ENCODE data around the gene RPL27A. TPM values are rescaled to one million over a fixed set of nuclear protein-coding genes. Genes with fewer than 3 reads are reported as not detected.
A peak's percentile ranks its signal among the peaks of the same experiment; 100 is the strongest.

Gene RPL27A
- total and polyA plus RNA-seq, 8 donors = 724 to 3,217 (median 2,615) TPM

DNA sequence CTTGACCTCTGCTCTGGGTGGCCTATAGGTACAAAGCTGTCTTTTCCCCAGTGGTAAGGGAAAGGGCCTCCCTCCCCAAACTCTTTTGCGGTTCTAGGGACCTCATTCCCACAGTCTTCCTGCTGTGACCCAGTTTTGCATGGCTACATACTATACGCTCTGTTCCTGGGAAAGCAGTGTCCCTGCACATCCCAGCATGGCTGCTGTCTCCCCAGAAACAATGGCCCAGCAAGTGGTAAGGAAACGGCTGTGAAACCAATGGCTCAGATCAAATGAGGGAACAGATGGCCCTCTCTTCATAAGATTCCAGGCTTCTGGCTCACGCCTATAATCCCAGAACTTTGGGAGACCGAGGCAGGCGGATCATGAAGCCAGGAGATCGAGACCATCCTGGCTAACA lies 41.1 kb downstream of the RPL27A start:
- Histone ChIP-seq H3K36me3 (peaks cover 0 to 14% of the 10 kb centered on the region in 2 donors), H3K9me3 (no peaks in the 10 kb centered on the region), H3K27me3 (no peaks in the 10 kb centered on the region), H3K4me1 (peaks cover 42 to 61% of the 10 kb centered on the region in 2 donors), H3K27ac (no peak overlapping the region), H3K4me3 (no peak overlapping the region)
- TF ChIP-seq, protein P1, sequence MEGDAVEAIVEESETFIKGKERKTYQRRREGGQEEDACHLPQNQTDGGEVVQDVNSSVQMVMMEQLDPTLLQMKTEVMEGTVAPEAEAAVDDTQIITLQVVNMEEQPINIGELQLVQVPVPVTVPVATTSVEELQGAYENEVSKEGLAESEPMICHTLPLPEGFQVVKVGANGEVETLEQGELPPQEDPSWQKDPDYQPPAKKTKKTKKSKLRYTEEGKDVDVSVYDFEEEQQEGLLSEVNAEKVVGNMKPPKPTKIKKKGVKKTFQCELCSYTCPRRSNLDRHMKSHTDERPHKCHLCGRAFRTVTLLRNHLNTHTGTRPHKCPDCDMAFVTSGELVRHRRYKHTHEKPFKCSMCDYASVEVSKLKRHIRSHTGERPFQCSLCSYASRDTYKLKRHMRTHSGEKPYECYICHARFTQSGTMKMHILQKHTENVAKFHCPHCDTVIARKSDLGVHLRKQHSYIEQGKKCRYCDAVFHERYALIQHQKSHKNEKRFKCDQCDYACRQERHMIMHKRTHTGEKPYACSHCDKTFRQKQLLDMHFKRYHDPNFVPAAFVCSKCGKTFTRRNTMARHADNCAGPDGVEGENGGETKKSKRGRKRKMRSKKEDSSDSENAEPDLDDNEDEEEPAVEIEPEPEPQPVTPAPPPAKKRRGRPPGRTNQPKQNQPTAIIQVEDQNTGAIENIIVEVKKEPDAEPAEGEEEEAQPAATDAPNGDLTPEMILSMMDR (IDR thresholded peaks at IDR 0.05) = no peak
- ATAC-seq = no peak
- intact Hi-C loops (cut with DNase I) = no loop called here
- no peak for DNase-seq

DNA sequence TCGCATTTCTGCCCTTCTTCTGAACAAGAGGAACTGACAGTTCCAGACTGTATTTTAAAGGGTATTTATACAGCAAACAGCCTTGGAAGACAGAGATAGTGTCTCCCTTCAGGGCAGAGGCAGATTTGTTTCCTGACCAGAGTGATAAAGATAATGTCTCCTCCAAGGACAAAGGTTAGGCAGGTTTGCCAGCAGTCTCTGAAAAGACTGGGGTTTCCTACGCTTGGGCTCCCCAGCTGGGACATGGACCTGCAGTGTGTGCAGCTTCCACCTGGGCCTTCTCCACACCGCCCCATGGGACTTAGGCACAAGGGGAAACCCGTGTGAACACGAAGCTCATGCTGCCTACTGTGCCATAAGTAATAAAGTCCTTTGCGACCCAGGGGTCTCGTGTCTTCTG lies 42.1 kb downstream of the RPL27A start:
- DNase-seq (no peak), ATAC-seq (no peak)
- Histone ChIP-seq H3K27me3 (no peaks in the 10 kb centered on the region), H3K36me3 (peaks cover 0 to 14% of the 10 kb centered on the region in 2 donors), H3K9me3 (no peaks in the 10 kb centered on the region), H3K27ac (no peak overlapping the region), H3K4me1 (peaks cover 35 to 58% of the 10 kb centered on the region in 2 donors), H3K4me3 (no peak overlapping the region)
- TF ChIP-seq, protein P1 (IDR thresholded peaks at IDR 0.05) = no peak
- intact Hi-C loops (cut with DNase I) = no loop called here

DNA sequence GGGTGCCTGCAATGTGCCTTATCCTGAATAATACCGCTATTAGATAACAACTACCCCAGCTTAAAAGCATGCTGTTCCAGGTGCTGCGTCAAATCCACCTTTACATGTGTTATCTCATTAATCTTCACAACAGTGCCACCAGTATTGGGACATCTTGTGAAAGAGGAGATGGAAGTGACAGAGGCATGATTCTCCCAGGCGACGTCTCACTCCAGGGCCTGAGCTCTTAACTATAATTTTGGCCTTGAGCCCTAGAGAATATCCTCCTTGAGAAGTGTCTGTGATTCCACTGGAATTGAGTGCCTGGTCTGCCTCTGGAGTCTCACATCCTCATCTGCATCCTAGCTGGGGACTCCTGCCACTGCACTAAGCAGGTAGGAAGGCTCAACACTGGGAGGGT lies 43.8 kb downstream of the RPL27A start:
- no peaks in the 10 kb centered on the region for H3K9me3 ChIP-seq
- H3K4me3 ChIP-seq = no peak overlapping the region
- DNase-seq (no peak), ATAC-seq (no peak)
- H3K27ac ChIP-seq = no peak overlapping the region
- H3K27me3 ChIP-seq = no peaks in the 10 kb centered on the region
- intact Hi-C loops (cut with DNase I) = no loop called here
- TF ChIP-seq, protein P1 (IDR thresholded peaks at IDR 0.05) = no peak
- H3K36me3 ChIP-seq = peaks cover 0 to 26% of the 10 kb centered on the region in 2 donors
- peaks cover 18 to 42% of the 10 kb centered on the region in 2 donors for H3K4me1 ChIP-seq

DNA sequence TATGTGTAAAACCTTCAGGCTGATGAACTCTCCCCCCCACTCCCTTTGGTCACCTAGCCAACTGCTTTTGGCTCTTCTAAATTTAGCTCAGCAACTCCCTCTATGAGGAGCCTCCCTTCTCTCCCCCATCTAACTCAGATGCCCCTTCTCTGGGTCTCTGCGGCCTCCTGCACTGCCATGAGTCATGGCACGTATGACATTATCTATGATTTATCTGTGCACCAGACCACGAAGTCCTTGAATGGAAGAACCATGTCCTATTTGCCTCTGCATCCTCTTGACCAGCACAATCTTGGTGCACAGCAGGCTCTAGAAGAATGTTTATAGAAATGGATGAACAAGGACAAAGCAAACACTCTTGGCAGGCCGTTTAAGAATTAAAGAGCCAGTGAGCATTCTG lies 46.0 kb downstream of the RPL27A start:
- Histone ChIP-seq H3K36me3 (peaks cover 0 to 26% of the 10 kb centered on the region in 2 donors), H3K27ac (no peak overlapping the region), H3K9me3 (no peaks in the 10 kb centered on the region), H3K27me3 (no peaks in the 10 kb centered on the region), H3K4me3 (no peak overlapping the region), H3K4me1 (peaks cover 16 to 34% of the 10 kb centered on the region in 2 donors)
- TF ChIP-seq, protein P1 (IDR thresholded peaks at IDR 0.05) = no peak
- ATAC-seq (peak; percentile 42), DNase-seq (no peak)
- intact Hi-C loops (cut with DNase I) = no loop called here

DNA sequence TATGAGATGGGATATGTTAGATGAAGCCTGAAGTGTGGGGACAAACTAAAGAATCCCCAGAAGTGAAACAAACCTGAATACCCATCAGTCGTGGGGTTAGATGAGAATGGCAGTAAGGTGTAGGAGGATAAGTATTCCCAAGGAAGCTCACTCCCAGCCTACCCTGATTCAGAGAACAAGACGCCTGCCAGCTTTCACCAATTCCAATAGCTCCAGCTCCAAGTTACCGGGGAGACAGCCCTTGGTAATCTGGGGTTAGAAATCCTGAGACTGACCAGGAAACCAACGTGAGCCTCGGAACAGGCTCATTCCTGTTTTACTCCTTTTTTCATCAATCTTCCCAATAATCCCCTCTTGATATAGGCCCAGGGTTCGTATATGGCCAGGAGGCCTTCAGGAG lies 46.5 kb downstream of the RPL27A start:
- Histone ChIP-seq H3K27me3 (no peaks in the 10 kb centered on the region), H3K36me3 (peaks cover 0 to 26% of the 10 kb centered on the region in 2 donors), H3K4me1 (peaks cover 16 to 34% of the 10 kb centered on the region in 2 donors), H3K4me3 (no peak overlapping the region), H3K27ac (no peak overlapping the region), H3K9me3 (no peaks in the 10 kb centered on the region)
- DNase-seq = no peak
- TF ChIP-seq, protein P1 (IDR thresholded peaks at IDR 0.05) = no peak
- no peak for ATAC-seq
- intact Hi-C loops (cut with DNase I) = no loop called here
